ENCODE results near the gene SND1.

GRCh38 chr7:127910670-127911069 lies 258.7 kb downstream of the SND1 start:
- TF ChIP-seq, protein P1, sequence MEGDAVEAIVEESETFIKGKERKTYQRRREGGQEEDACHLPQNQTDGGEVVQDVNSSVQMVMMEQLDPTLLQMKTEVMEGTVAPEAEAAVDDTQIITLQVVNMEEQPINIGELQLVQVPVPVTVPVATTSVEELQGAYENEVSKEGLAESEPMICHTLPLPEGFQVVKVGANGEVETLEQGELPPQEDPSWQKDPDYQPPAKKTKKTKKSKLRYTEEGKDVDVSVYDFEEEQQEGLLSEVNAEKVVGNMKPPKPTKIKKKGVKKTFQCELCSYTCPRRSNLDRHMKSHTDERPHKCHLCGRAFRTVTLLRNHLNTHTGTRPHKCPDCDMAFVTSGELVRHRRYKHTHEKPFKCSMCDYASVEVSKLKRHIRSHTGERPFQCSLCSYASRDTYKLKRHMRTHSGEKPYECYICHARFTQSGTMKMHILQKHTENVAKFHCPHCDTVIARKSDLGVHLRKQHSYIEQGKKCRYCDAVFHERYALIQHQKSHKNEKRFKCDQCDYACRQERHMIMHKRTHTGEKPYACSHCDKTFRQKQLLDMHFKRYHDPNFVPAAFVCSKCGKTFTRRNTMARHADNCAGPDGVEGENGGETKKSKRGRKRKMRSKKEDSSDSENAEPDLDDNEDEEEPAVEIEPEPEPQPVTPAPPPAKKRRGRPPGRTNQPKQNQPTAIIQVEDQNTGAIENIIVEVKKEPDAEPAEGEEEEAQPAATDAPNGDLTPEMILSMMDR (IDR thresholded peaks at IDR 0.05; ENCODE audit: insufficient read depth, low read length, poor library complexity, severe bottlenecking), result no peak
- no peak for TF ChIP-seq EZH2phosphoT487 (conservative IDR thresholded peaks at IDR 0.05; ENCODE audit: low read length)

Measured in SU-DHL-6 (cell line).